NCI-H226 (cell line): ENCODE data around the gene GZMM.
"Not testable (repeated sequence)": the region's sequence is repeated elsewhere in the genome, so short reads cannot be mapped to it uniquely, and the experiment has no call there.

Experiments
- DNase-seq: peaks from one replicate; pipeline ENCODE4 v3.0.0-alpha.2; 2015

The GZMM gene

GRCh38 chr19:583968-584239, 40.1 kb downstream of the GZMM start:
- no peak for DNase-seq

DNA sequence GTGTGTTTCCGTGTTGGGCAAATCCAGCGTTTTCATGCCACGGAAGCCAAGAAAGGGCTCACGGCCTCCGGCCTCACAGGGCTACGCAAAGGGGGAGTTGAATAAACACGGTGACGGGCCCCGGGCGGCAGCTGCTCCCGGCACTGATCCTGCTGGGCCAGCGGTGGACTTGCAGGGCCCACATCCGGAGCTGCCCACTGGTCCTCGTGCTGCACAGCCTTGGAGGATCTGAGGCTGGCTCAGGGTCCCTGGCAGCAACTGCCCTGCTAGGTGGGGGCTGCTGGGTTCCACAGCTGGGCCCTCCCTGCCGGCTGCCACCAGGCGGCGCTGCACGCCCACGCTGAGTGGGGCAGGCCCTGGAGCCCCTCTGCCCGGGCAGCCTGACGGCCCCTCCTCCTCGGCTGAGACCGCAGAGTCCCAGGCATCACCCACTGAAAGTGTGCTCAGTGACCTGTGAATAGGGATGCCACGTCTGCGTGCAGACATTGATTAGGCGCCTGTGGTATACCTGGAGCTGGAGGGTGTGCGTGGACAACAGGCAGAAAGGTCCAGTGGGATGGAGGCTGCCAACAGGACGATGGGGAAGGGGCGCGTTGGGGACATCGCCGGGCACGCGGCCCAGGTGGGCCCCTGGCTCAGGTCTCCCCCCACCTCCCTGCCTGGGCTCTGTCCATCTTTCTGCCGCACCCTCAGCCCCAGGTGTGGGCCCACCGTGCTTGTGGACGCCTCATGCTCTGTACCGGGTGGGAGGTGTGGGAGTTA, 40.6 kb downstream of the GZMM start:
- DNase-seq = no peak

- not testable (repeated sequence) for DNase-seq
These were observed 41.3 kb downstream of the GZMM start for GRCh38 chr19:585146-585545.

DNA sequence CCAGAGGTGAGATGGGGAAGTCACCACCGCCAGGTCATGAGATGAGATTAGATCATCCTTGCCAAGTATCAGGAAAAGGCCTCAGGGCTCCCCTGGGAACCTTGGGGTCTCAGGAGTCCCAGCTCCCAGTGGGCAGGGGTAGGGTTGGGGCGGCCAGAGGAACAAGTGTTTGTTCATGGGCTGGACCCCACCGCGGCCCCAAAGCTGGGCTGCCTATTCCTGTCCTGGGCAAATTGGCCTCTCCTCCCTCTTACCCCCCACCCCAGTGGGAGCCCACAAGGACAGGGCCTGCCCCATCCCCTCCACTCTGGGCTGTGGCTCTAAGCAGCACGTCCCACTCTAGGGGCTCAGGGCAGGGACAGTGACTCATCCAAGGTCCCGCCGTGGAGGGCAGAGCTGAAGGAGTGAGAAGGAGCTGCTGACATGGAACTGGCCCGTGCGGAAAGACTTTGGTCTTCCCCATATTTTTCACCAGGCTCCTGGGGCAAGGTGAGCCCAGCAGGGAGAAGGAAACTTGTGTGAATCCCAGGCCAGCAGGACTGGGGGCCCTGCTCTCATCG, 41.8 kb downstream of the GZMM start:
- DNase-seq = no peak

- DNase-seq = peak; percentile 83
These were observed 44.4 kb downstream of the GZMM start for GRCh38 chr19:588093-588740.

- DNase-seq = peak; percentile 10
These were observed 45.2 kb downstream of the GZMM start for GRCh38 chr19:588741-589692.

DNA sequence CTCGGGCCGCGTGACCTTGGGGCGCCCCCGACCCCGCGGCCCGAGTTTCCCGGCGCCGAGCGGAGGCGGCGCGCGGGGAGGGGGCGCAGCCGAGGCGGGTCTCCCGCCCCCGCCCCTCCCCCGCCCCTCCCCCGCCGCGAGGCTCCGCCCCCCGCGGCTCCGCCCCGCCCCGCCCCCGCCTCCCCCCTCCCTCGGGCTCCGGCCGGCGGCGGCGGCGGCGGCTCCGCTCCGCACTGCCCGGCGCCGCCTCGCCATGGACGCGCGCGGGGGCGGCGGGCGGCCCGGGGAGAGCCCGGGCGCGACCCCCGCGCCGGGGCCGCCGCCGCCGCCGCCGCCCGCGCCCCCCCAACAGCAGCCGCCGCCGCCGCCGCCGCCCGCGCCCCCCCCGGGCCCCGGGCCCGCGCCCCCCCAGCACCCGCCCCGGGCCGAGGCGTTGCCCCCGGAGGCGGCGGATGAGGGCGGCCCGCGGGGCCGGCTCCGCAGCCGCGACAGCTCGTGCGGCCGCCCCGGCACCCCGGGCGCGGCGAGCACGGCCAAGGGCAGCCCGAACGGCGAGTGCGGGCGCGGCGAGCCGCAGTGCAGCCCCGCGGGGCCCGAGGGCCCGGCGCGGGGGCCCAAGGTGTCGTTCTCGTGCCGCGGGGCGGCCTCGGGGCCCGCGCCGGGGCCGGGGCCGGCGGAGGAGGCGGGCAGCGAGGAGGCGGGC, 46.0 kb downstream of the GZMM start, which contains the start of gene HCN2:
Gene HCN2 (plus strand): TSS at position 189 of the 703 bp plus-strand sequence. CDS start 65 bp downstream, at position 254.
- no peak for DNase-seq

- DNase-seq = peak; percentile 34
These were observed 46.5 kb downstream of the GZMM start for GRCh38 chr19:590396-590745.

- no peak for DNase-seq
These were observed 46.9 kb downstream of the GZMM start for GRCh38 chr19:590750-591098.

- peak; percentile 32 for DNase-seq
These were observed 47.5 kb downstream of the GZMM start for GRCh38 chr19:591099-591958.

GRCh38 chr19:592101-592500, 48.2 kb downstream of the GZMM start:
- DNase-seq = no peak

- DNase-seq = no peak
These were observed 49.2 kb downstream of the GZMM start for GRCh38 chr19:593055-593454.

GRCh38 chr19:593505-593904, 49.7 kb downstream of the GZMM start:
- no peak for DNase-seq

- DNase-seq = no peak
These were observed 50.5 kb downstream of the GZMM start for GRCh38 chr19:594265-594870.

DNA sequence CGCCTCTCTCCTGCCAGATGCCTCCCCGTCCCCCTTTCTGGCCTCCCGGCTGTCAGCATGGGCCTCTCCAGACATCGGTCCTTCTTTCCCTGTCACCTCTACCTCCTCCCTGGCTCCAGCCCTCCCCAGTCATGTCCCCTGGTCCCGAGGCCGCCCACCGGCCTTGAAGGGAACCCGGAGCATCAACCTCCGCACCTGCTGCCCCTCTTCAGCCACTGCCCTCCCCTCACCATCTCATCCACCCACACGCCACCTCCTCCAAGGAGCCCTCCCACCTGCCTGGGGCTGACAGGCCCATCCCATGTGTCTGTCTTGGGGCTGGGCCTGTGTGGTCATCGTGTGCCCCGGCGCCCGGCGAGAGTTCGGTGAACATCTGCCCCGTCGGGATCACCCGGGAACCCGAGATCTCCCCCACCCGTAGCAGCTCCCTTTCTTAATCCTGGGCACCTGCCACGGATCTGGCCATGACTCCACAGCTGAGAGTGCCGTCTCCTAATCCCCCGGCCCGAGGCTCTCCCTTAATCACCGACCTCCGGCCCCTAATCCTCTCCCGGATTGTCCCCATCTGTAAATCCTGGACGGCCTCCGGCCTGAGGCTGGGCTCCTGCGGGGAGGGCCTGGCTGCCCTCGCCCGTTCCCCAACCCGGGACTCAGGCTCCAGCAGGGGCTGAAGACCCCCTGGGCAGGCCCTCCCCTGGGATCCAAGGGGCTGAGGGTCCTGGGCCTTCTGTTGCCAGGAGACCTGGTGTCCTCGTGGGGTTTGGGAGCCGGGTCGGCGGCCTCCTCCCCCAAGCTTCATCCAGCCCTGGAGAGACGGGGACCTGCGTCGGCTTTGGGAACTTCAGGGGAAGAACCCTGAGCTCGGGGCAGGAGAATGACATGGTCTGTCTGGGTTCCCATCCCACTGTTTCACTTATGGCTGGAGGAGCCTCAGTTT, 51.7 kb downstream of the GZMM start:
- DNase-seq = no peak

- DNase-seq = no peak
These were observed 52.4 kb downstream of the GZMM start for GRCh38 chr19:596263-596655.

- DNase-seq = no peak
These were observed 53.8 kb downstream of the GZMM start for GRCh38 chr19:597406-598315.
